CD4-positive, alpha-beta memory T cell (primary cell): ENCODE measurements around the gene CCDC70. TPM values are rescaled to one million over a fixed set of nuclear protein-coding genes. Genes with fewer than 3 reads are reported as not detected.

ENCODE experiments used
- CTCF ChIA-PET: fragments of 350-600 bp; sonication (Branson Sonifier 250); formaldehyde crosslinking; loops from one replicate; lab custom pipeline; 2021; ENCODE audit warnings: inconsistent platforms; ENCODE audit not compliant: partially characterized antibody; lab: Charles Lee
- POLR2A ChIA-PET: fragments of 350-600 bp; sonication (Branson Sonifier 250); formaldehyde crosslinking; loops from one replicate; lab custom pipeline; 2021; ENCODE audit not compliant: partially characterized antibody; lab: Charles Lee
- DNase-seq, 5 donors: peaks; one replicate each; pipeline versions ENCODE4 v3.0.0 to v3.0.0-alpha.2; 2020 to 2022; ENCODE audit warnings: mixed read lengths in 1 of 5
- H3K27ac ChIP-seq: one replicate; pipeline ENCODE4 v1.7.0; 2013; ENCODE audit warnings: low read depth, low read length
- H3K27me3 ChIP-seq: 2 replicates; pipeline ENCODE4 v1.7.0; 2013; ENCODE audit warnings: mild to moderate bottlenecking, low read length, moderate library complexity; ENCODE audit not compliant: insufficient read depth
- H3K36me3 ChIP-seq: 2 replicates; pipeline ENCODE4 v1.7.0; 2013; ENCODE audit warnings: mild to moderate bottlenecking, low read length, moderate library complexity; ENCODE audit not compliant: insufficient read depth
- H3K4me1 ChIP-seq: 2 replicates; pipeline ENCODE4 v1.7.0; 2013; ENCODE audit warnings: mild to moderate bottlenecking, low read length, moderate library complexity; ENCODE audit not compliant: insufficient read depth
- H3K4me3 ChIP-seq, 2 donors: one replicate each; pipeline ENCODE4 v1.7.0; 2013; ENCODE audit warnings: low read length in 2 of 2, mild to moderate bottlenecking in 1 of 2
- H3K9me3 ChIP-seq, 2 donors: one replicate each; pipeline ENCODE4 v1.7.0; 2013; ENCODE audit warnings: low read length in 2 of 2, control low read depth in 1 of 2; ENCODE audit not compliant: control insufficient read depth in 1 of 2
- H3K27ac Mint-ChIP-seq, 7 donors: one replicate each; pipeline ENCODE4 v1.8.0; 2020 to 2021; ENCODE audit warnings: mixed read lengths in 7 of 7, mild to moderate bottlenecking in 6 of 7, inconsistent platforms in 3 of 7, moderate library complexity in 3 of 7
- H3K27me3 Mint-ChIP-seq, 2 donors: one replicate each; pipeline ENCODE4 v1.8.0; 2020 to 2021; ENCODE audit warnings: mixed read lengths in 2 of 2
- H3K36me3 Mint-ChIP-seq, 2 donors: one replicate each; pipeline ENCODE4 v1.8.0; 2020 to 2021; ENCODE audit warnings: mixed read lengths in 2 of 2, inconsistent platforms in 1 of 2, mild to moderate bottlenecking in 1 of 2
- H3K4me1 Mint-ChIP-seq, 4 donors: one replicate each; pipeline ENCODE4 v1.8.0; 2020 to 2021; ENCODE audit warnings: mixed read lengths in 4 of 4, mild to moderate bottlenecking in 1 of 4
- H3K4me3 Mint-ChIP-seq, 8 donors: one replicate each; pipeline ENCODE4 v1.8.0; 2020 to 2021; ENCODE audit warnings: mixed read lengths in 8 of 8, mild to moderate bottlenecking in 7 of 8, moderate library complexity in 6 of 8, inconsistent platforms in 3 of 8
- H3K9me3 Mint-ChIP-seq, 8 donors: one replicate each; pipeline ENCODE4 v1.8.0; 2020 to 2021; ENCODE audit warnings: mixed read lengths in 8 of 8, mild to moderate bottlenecking in 5 of 8, inconsistent platforms in 3 of 8, moderate library complexity in 1 of 8
- intact Hi-C: fragments of 100-400 bp; cut with micrococcal nuclease; formaldehyde crosslinking; loops from one replicate; pipeline ENCODE4 v1.15.1; 2023
- polyA plus RNA-seq, 2 donors: library from polyadenylated mRNA; unstranded; fragments of 300-500 nt; fragmentation: Illumina TruSeq; gene quantifications; one replicate each; pipeline ENCODE4 v1.2.3, GENCODE V29; 2021
- total RNA-seq, 2 experiments: library from RNA; stranded (reverse); gene quantifications; one replicate each; pipeline ENCODE4 v1.2.3, GENCODE V29; 2021

Gene CCDC70
- total and polyA plus RNA-seq, 4 experiments from 2014 or later: not detected

DNA sequence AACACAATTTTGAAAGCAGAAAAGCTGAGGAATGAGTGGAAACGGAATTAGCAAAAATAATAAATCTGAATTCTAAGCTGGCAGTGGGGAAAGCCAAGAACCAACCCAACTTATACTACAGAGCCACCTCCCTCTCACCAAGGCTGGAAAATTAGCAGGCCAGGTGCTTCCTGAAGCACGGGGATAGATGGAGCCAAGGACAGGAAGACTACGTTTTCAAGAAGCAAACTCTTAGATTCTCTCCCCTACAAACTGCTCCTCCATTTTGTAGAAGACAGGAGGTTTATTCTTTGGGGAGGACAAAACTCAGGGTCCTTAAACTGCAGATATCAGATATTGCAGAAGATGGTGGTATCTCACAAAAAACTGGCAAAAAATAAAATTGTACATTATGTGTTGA, 8.8 kb downstream of the CCDC70 start:
- ChIA-PET CTCF (no interaction called here), POLR2A (no interaction called here)
- Mint-ChIP-seq H3K36me3 (no peaks in the 10 kb centered on the region), H3K4me1 (no peaks in the 10 kb centered on the region), H3K27ac (peak overlapping the region in 1 of 7 donors; percentile 33), H3K27me3 (peaks cover 0 to 6% of the 10 kb centered on the region in 2 donors), H3K4me3 (no peak overlapping the region), H3K9me3 (no peaks in the 10 kb centered on the region)
- no peaks in the 10 kb centered on the region for H3K27me3 ChIP-seq
- DNase-seq: no peak
- no peak overlapping the region for H3K4me3 ChIP-seq
- no peaks in the 10 kb centered on the region for H3K4me1 ChIP-seq
- no peaks in the 10 kb centered on the region for H3K9me3 ChIP-seq
- H3K36me3 ChIP-seq: no peaks in the 10 kb centered on the region
- H3K27ac ChIP-seq: no peak overlapping the region
- intact Hi-C loops: no loop called here

DNA sequence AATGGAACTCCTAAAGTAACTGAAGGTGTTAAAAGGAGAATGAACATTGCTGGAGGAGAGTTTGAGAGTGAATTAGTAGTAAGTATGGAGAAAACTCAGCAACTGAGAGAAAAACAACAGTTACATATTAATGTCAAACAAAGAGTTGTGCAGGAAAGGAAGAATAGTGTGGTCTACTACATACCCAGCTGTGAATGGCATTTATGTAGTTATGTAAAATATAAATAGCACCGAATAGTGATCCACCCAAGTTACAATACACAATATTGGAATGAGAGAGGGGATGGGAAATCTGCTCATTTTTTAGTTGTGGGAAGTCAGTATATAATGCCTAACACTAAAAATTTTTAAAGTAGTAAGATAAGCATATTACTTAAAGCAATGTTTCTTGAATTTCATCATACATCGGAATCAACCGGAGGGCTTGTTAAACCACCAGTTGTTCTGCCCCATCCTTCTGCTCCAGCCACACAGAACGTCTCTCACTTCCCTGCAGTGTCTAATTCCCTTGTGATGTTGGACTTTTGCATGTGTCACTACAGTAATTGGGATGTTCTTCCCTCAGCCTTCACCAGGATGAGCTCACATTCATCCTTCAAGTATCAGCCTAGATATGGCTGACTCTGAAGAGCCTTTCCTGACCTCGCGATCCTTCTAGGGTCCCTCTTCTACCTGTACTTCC, 11.5 kb downstream of the CCDC70 start:
- Mint-ChIP-seq H3K27me3 (peaks cover 3 to 9% of the 10 kb centered on the region in 2 donors), H3K4me3 (no peak overlapping the region), H3K4me1 (no peaks in the 10 kb centered on the region), H3K9me3 (no peaks in the 10 kb centered on the region), H3K36me3 (no peaks in the 10 kb centered on the region), H3K27ac (no peak overlapping the region)
- intact Hi-C loops: no loop called here
- Histone ChIP-seq H3K4me3 (no peak overlapping the region), H3K9me3 (no peaks in the 10 kb centered on the region), H3K27me3 (no peaks in the 10 kb centered on the region), H3K4me1 (no peaks in the 10 kb centered on the region), H3K27ac (no peak overlapping the region), H3K36me3 (no peaks in the 10 kb centered on the region)
- CTCF ChIA-PET: no interaction called here
- no peak for DNase-seq
- POLR2A ChIA-PET: no interaction called here

DNA sequence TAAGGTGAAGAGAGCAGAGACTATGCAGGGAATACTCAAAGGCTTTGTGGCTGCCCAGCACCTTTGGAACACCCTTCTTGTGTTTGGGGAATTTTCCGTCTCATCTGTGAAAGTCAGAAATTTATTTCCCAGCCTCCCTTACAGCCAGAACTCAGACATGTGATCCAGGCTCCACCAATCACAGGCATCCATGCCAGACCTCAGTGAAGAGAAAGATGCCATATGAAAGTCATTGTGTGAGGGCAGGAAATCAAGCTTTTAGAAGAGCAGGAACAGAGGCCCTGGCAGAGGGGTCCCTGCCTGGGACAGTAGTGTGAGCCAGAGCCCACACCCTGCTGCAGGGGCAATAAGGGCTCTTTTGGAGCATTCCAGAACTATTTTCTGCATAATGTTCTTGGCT, 12.1 kb downstream of the CCDC70 start:
- Mint-ChIP-seq H3K27ac (no peak overlapping the region), H3K9me3 (no peaks in the 10 kb centered on the region), H3K27me3 (peaks cover 3 to 9% of the 10 kb centered on the region in 2 donors), H3K4me1 (no peaks in the 10 kb centered on the region), H3K36me3 (no peaks in the 10 kb centered on the region), H3K4me3 (no peak overlapping the region)
- Histone ChIP-seq H3K27me3 (no peaks in the 10 kb centered on the region), H3K4me3 (no peak overlapping the region), H3K9me3 (no peaks in the 10 kb centered on the region), H3K4me1 (no peaks in the 10 kb centered on the region), H3K36me3 (no peaks in the 10 kb centered on the region), H3K27ac (no peak overlapping the region)
- ChIA-PET POLR2A (no interaction called here), CTCF (no interaction called here)
- intact Hi-C loops: no loop called here
- DNase-seq: no peak

DNA sequence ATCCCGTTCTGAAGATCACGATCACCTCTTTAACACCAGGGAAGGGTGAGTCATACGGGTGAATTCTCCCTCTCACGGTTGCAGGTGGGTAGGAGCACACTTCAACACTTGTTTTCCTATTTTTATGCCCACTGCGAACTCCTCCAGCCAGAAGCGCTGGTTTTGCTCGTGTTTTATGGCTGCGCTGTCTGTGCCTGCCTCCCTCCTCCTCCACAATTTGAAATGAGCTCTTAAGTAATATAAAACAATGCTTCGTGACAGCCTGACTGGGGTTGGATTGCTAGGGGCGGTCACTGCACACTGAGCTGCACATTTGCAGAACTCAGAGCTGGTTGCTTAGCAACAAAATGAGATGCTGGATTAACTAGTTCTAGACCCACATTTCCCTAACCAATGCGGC, 12.9 kb downstream of the CCDC70 start:
- no peak overlapping the region for H3K27ac Mint-ChIP-seq
- intact Hi-C loops: no loop called here
- peaks cover 5 to 9% of the 10 kb centered on the region in 2 donors for H3K27me3 Mint-ChIP-seq
- POLR2A ChIA-PET: no interaction called here
- no peak overlapping the region for H3K27ac ChIP-seq
- H3K4me1 Mint-ChIP-seq: no peaks in the 10 kb centered on the region
- H3K4me1 ChIP-seq: no peaks in the 10 kb centered on the region
- H3K36me3 Mint-ChIP-seq: no peaks in the 10 kb centered on the region
- no peaks in the 10 kb centered on the region for H3K9me3 ChIP-seq
- H3K4me3 ChIP-seq: no peak overlapping the region
- no peaks in the 10 kb centered on the region for H3K27me3 ChIP-seq
- DNase-seq: no peak
- H3K4me3 Mint-ChIP-seq: no peak overlapping the region
- H3K36me3 ChIP-seq: no peaks in the 10 kb centered on the region
- CTCF ChIA-PET: no interaction called here
- no peaks in the 10 kb centered on the region for H3K9me3 Mint-ChIP-seq

DNA sequence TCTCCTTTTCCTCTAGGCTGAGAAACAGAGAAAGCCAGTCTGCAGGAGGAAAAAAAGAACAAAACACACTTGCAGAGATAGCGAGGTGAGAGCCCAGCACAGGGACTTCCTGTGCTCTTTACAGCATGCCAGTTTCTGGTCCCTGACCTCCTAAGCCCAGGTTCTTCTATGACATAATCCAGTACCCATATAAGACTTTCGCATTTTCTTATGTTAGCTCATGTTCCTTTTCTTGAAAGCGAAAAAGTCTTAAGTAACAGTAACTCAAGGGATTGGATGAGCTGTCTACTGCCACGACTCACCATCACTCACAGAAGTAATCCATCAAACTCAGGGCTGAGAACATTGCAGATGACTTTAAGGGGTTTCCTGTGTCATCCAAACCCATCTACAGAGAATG, 17.4 kb downstream of the CCDC70 start:
- intact Hi-C loops: no loop called here
- POLR2A ChIA-PET: no interaction called here
- Histone ChIP-seq H3K9me3 (no peaks in the 10 kb centered on the region), H3K27me3 (no peaks in the 10 kb centered on the region), H3K27ac (no peak overlapping the region), H3K4me1 (no peaks in the 10 kb centered on the region), H3K4me3 (no peak overlapping the region), H3K36me3 (no peaks in the 10 kb centered on the region)
- Mint-ChIP-seq H3K36me3 (peaks cover 1 to 4% of the 10 kb centered on the region in 2 donors), H3K4me3 (no peak overlapping the region), H3K9me3 (peaks cover 0 to 22% (median 9%) of the 10 kb centered on the region in 8 donors), H3K27me3 (peaks cover 5 to 9% of the 10 kb centered on the region in 2 donors), H3K4me1 (no peaks in the 10 kb centered on the region), H3K27ac (no peak overlapping the region)
- CTCF ChIA-PET: no interaction called here
- no peak for DNase-seq

DNA sequence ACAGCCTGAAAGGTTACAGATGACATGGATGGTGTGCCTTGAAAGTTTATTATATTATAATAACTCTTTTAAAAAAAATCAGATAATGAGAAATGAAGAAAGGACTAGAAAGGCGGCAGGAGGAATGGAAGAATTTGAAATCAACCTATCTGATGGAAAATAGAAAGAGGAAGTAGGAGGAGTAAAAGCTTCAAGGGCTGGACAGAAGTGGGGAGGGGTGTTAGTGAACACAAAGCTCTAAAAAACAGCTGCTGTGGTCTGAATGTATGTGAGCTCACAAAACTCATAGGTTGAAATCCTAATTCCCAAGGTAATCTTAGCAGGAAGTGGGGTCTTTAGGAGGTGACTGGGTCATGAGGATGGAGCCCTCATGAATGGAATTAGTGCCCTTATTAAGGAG, 19.5 kb downstream of the CCDC70 start:
- H3K9me3 Mint-ChIP-seq: peaks cover 0 to 22% (median 9%) of the 10 kb centered on the region in 8 donors
- DNase-seq: no peak
- peaks cover 5 to 9% of the 10 kb centered on the region in 2 donors for H3K27me3 Mint-ChIP-seq
- intact Hi-C loops: no loop called here
- H3K4me3 ChIP-seq: no peak overlapping the region
- H3K27me3 ChIP-seq: no peaks in the 10 kb centered on the region
- no peaks in the 10 kb centered on the region for H3K9me3 ChIP-seq
- no peaks in the 10 kb centered on the region for H3K4me1 ChIP-seq
- ChIA-PET POLR2A (no interaction called here), CTCF (no interaction called here)
- H3K4me3 Mint-ChIP-seq: no peak overlapping the region
- no peak overlapping the region for H3K27ac Mint-ChIP-seq
- no peak overlapping the region for H3K27ac ChIP-seq
- H3K36me3 ChIP-seq: no peaks in the 10 kb centered on the region
- H3K4me1 Mint-ChIP-seq: no peaks in the 10 kb centered on the region
- H3K36me3 Mint-ChIP-seq: peaks cover 1 to 4% of the 10 kb centered on the region in 2 donors

DNA sequence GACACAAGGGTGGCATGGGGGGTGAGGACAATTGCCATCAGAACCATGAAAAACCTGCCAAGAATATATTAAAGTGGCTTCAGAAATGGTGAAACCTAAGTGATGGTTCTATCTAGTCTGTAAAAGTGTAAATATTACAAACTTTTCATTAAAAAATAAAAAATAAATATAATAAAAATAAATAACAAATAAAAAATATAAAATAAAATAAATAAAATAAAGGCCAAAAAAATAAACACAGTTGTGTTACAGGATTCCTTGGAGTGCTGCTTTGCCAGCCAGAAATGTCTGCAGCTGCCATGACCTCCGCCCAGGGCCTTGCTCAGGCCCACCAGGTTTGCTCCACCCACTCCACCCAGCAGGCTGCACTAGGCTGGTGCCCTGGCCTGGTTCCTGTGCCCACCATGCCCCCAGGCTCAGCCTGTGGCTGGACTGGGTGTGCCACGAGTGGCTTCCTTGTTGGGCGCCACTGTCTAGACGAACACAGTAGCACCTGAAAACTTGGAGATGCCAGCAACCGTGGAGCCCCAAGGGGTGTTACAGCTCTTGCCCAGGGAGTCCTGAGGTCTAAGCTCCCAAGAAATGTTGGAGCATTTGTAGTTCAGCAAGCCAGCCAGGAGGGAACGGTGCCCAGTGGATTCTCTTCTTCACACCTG, 20.9 kb downstream of the CCDC70 start:
- no peaks in the 10 kb centered on the region for H3K4me1 Mint-ChIP-seq
- POLR2A ChIA-PET: no interaction called here
- Histone ChIP-seq H3K4me1 (no peaks in the 10 kb centered on the region), H3K4me3 (no peak overlapping the region), H3K9me3 (no peaks in the 10 kb centered on the region), H3K27me3 (no peaks in the 10 kb centered on the region), H3K27ac (no peak overlapping the region), H3K36me3 (no peaks in the 10 kb centered on the region)
- peaks cover 1 to 4% of the 10 kb centered on the region in 2 donors for H3K36me3 Mint-ChIP-seq
- no peak overlapping the region for H3K27ac Mint-ChIP-seq
- intact Hi-C loops: no loop called here
- no peak overlapping the region for H3K4me3 Mint-ChIP-seq
- H3K9me3 Mint-ChIP-seq: peaks cover 0 to 22% (median 9%) of the 10 kb centered on the region in 8 donors
- CTCF ChIA-PET: no interaction called here
- H3K27me3 Mint-ChIP-seq: peaks cover 2 to 7% of the 10 kb centered on the region in 2 donors
- no peak for DNase-seq
